NCI-H2227 (cell line): Measurements from ENCODE around the gene RAB29.

Source experiments
- DNase-seq: peaks from one replicate; lab custom pipeline; 2025; ENCODE audit not compliant: unreplicated experiment; lab: John Stamatoyannopoulos, UW

Gene RAB29

DNA sequence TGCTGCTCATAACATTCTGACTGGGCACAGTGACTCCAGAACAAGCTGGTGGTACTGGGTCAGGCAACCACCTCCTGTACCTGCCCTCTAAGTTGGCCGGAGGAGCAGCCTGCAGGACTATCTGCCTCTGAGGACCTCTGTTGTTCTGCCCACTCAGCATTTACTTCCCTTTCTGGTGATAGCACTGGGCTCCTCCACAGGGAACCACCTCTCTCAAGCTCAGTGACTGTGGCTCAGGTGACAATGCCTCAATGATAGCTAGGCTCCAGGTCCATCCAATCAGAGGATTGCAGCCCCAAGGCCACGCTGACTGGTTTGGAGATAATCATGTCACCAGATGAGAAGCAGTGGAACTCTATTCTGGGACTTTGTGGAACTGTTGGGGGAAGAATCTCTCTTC lies 21.9 kb upstream of the RAB29 start:
- no peak for DNase-seq

DNA sequence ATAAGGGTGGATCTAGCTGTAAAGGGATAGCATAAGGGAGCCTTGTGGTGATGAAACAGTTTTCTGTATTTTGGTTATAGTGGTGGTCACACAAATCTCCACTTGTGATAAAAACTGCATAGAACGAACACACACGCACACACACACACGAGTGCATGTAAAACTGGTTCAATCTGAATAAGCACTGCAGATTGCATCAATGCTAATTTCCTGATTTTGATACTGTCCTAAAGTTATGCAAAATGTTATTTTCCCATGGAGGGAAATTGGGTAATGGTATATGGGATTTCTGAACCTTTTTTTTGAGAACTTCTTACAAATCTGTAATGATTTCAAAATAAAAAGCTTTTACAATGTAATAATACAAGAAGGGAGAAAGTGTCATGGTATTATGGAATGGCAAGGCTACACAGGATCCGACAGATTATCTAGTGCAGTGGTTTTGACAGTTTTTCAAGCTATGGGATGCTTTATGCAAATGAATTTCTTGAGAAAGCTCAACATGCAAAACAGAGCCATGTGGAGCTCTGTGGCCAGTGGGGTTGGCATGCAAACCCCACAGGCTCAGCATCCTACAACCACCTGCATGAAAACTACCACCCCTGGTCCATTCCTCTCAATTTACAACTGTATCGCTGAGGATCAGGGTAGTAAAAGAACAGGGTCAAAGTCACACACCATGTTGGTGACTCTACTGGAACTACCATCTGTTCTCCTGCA lies 18.9 kb upstream of the RAB29 start:
- no peak for DNase-seq

DNA sequence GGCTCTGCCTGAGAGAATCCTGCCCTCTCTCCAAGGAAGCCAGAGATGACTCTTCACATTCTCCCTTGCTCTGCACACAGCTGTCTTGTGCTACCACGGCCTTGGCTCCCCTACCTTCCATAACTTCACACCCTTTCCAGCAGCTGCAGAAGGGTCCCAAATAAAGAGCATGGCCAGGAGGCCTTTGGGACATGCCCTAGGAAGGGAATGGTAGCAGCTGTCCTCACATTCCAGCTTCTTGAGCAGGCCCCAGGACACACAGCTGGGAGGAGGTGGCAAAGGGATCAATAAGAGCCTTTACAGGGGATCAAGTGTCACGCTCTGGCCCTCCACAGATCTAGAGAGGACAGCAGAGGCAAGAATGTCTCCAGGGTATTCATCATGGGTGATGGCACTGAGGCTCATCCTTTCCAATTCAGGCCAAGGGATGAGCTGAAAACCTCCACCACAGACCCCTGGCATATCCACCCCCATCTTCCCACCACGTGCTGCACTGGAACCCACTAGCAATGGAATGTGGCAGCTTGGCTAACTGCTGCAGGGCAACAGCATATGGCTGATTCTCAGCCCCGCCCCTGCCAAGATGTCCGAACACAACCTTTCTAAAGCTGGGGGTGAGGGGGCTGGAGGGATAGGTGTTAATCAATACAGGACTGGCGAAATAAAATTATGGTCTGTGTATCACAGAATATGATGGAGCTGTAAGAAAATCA lies 17.8 kb upstream of the RAB29 start:
- DNase-seq, result no peak

- DNase-seq, result no peak
Observed at GRCh38 chr1:205792481-205792881, 17.2 kb upstream of the RAB29 start.

DNA sequence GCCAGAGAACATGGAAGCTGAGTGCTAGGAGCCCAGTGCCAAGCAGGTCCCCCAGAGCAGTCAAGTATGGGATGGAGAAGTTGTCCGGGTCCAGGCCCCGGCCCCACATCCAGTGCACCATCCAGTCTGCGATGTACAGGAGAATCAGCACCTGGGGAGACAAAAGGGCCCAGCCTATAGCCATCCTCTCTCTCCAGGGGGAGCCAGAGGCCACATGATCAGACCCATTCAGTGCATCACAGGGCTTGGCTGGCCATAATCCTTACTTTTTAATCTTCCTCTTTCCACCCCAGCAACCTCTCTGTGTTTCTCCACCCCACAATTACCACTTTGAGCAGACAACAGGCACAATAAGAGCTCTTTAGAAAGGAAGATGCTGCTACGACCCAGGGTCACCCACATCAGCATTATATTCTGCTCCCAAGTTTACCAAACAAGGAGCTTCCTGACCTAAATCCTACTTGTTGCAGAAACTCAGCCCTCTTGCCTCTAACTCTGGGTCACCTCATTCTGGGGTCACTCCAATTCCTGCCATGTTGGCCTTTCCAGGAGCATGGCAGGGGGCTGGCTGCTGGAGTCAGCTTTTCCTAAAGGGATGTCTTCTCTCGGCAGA lies 16.4 kb upstream of the RAB29 start:
- peak; percentile 70 for DNase-seq

DNA sequence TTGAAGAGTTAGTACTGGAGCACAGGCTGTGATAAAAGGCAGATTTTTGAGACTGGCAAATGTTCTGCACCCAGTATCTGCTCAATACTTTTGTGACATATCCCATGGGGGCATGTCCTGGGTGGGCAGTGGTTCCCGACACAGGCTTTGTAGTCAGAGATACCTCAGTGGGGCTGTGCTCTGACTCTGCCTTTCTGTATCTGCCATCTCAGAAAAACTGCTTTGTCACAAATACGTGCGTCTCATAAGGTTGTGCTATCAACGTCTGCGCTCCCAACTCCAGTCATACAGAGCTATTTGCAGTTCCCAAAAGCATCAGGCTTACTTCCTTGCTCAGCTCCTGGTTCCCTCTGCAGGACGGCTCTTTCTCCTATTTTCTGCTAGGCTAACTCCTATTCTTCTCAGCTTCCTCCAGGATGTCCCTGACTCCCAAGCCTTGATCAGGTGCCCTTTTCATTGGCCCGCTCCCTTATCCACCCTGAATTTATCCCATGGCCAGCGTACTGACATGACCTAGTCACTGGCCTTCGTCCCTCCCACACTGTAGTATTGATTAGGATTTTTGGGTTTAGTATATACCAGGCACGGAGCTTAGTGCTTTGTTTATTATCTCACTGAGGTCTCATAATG lies 12.1 kb upstream of the RAB29 start:
- no peak for DNase-seq

DNA sequence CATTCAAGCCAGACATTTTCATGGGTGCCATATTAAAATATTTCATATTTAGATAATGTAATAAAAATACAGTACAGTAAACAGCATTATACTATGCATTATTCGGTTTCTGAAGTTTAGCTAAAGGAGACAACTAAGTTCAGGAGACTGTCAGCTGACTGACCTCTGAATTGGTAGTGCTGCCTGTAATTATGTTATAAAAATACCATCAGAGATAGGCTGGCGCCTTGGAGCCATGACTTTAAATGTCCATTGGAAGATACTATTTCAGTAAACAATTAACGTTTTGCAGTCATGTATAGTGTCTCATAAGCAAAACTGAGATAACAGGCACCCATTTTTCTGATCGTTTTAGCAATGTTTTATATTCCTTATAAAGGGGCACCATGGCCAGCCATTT lies 11.3 kb upstream of the RAB29 start:
- no peak for DNase-seq

- no peak for DNase-seq
Observed at GRCh38 chr1:205785446-205785845, 10.2 kb upstream of the RAB29 start.

DNA sequence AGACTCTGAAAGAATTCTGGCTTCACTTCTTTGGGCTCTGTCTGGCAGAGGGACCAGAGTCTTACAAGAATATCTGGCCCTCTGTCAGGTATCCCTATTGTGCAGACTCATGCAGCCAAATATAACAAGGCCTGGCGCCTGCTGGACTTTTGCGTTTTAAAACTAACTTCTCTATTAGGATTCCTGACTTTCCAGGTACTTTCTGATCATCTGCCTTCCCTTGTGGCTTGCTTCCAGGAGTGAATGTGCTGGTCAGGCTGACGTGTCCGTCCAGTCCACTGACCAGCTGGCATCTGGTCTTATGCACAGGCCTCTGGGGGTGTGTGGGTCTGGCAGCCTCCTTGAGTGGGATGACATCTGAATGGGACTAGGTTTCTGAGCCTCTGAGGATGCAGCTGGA lies 8.6 kb upstream of the RAB29 start:
- DNase-seq, result no peak

DNA sequence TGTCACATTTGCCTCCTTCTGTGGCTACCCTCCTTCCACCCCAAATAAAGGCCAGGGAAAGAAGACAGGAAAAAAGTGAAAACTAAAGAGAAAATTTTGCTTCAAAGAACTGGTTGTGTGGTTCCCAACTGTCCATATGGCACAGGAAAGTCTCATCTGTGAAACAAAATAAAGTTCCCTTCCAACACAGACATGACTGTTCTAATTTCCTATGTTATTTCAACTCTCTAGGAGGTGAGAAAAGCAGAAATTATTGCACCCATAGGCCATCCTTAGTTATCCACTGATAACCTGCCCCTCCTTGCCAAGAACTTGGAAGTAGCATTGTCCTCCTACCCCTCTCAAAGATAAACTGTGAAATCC lies 8.1 kb upstream of the RAB29 start:
- no peak for DNase-seq

DNA sequence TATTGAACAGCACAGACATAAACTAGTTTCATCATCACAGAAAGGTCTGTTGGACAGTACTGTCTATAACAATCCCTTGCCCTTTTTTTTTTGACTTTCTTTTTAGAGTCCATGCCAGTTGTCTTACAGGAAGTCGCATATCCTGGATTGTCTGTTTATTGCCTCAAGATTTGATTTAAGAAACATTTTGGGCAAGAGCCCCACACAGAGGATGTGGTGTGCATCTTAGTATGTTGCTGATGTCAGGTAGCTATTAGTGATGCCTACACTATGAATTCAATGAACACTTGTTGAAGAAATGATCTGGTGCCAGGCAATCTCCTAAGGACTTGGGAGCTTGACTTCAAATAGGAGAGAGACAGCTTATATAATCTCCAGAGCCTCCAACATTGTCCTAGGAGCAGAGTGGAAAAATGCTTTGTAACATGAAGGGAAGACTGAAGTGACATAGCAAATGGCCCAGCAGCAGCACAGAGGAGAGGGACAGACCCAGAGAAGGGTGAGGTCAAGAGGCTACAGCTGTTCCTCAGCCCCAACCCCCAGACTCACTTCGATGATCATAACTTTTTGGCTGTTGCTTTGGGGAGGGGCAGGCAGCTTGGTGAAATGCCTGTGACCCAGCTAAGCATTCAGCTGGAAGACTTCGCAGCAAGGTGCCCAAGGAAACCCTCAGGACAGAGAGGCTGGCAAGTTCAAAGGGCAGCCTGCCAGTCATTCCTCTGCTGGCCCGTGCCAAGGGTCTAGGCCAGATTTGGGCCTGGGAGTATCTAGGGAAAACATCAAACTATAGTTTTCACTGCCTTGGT lies 7.5 kb upstream of the RAB29 start:
- no peak for DNase-seq

DNA sequence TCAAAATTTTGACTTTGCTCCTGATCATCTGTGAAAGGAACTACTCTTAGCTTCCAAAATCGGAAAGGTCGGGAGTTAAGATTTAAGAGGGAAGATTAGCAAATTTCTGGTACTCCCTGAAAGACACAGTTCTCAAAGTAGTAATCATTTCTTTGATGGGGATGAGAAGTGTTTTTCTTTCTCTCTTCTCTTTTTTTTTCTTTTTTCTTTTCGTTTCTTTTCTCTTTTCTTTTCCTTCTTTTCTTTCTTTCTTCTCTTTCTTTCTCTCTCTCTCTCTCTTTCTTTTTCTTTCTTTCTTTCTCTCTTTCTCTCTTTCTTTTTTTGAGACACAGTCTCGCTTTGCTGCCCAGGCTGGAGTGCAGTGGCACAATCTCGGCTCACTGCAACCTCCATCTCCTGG lies 5.1 kb upstream of the RAB29 start:
- no peak for DNase-seq

DNA sequence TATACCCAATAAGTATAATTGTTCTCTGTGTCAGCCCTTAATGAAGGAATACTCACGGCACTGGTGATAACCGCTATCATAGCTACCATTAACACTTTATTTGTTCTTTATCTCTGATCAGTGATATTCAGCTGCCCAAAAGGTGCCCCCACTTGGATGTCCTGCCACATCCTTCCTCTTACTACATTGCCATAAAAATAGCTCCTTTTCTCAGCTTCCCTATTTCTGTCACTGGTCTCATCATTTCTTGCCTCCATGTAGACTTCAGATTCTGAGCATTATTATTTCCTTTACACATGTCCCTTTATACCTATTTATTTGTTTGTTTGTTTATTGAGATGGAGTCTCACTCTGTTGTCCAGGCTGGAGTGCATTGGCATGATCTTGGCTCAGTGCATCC lies 2.7 kb upstream of the RAB29 start:
- DNase-seq, result no peak

GRCh38 chr1:205775717-205776056 lies 405 bp upstream of the RAB29 start:
- DNase-seq, result no peak

GRCh38 chr1:205774198-205775014 lies 876 bp downstream of the RAB29 start:
- peak; percentile 15 for DNase-seq

DNA sequence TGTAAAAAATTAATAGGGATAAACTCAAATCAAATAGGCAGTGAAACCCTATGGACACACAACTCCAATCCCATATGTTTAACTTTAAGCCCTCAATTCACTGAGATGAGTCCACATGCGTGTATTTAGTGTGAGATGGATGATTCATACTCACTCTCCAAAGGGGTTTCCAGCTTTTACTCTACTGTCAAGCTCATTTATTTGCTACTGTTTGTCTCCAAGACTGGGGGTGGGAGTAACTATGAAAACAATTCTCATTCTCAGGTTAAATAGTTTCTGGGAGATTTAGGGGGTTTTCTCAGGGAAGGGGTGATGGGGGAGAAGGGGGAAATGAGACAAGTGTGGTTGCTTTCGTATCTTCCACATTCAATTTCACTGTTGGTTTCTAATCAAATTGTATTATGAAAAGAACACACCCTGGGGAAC lies 2.7 kb downstream of the RAB29 start:
- DNase-seq, result no peak

- DNase-seq, result no peak
Observed at GRCh38 chr1:205770618-205771017, 4.7 kb downstream of the RAB29 start.

DNA sequence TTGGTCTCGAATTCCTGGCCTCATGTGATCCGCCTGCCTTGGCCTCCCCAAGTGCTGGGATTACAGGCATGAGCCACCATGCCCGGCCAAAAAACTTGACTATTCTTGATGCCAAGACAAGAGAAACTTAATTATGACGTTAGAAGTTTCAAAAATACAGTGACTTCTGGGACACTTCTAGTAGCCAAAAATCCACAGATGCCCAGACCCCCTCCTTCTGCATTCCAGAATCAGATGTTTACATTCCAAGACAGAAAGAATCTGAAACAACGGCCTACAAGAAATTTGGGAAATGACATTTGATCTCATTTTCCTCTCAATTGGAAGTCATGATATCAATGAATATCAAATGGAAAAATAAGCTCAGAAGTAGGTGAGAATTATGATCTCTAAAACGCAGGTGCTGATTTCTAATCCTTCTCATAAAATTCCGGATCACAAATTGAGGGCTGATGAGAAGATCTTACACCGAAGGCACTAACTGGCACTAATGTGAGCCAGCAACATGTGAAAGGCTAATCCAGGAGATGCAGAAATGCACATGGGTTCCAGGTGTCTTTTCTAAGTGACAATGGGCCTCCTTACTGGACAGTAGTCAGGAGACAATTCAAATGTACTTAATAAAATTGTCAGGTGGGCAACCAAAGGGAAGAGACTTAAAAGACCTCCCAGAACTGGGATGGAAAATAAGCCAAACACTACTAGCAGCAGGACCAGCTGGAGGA lies 5.5 kb downstream of the RAB29 start:
- no peak for DNase-seq

- no peak for DNase-seq
Observed at GRCh38 chr1:205767248-205767647, 8.0 kb downstream of the RAB29 start.

GRCh38 chr1:205766570-205766969 lies 8.7 kb downstream of the RAB29 start:
- DNase-seq, result no peak
